HG03432 (cell line): ENCODE results near the gene IFT80.

Experiments used
- ATAC-seq: cut with Tn5 transposase; IDR thresholded peaks from one replicate; pipeline ENCODE4 v1.9.1; 2021; ENCODE audit warnings: mild to moderate bottlenecking, moderate library complexity; ENCODE audit not compliant: unreplicated experiment

Gene IFT80

GRCh38 chr3:160401291-160402095, 2.5 kb upstream of the IFT80 start:
- no peak for ATAC-seq

DNA sequence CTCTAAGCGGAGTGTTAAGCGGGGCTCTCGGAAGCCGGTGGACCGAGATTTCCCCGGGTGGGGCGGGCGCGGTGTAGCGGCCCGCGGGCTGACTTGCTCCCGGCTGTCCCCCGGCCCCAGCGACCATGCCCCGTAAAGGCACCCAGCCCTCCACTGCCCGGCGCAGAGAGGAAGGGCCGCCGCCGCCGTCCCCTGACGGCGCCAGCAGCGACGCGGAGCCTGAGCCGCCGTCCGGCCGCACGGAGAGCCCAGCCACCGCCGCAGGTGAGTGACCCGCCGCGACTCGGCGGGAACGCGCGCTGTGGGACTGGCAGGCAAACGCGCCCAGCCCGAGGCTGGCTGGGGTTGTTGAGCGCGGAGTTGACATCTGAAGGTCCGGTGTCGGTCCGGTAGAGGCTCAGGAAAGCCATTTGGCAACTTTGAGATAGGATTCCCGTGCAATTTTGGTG, 1.7 kb upstream of the IFT80 start:
- ATAC-seq = peak; percentile 15

DNA sequence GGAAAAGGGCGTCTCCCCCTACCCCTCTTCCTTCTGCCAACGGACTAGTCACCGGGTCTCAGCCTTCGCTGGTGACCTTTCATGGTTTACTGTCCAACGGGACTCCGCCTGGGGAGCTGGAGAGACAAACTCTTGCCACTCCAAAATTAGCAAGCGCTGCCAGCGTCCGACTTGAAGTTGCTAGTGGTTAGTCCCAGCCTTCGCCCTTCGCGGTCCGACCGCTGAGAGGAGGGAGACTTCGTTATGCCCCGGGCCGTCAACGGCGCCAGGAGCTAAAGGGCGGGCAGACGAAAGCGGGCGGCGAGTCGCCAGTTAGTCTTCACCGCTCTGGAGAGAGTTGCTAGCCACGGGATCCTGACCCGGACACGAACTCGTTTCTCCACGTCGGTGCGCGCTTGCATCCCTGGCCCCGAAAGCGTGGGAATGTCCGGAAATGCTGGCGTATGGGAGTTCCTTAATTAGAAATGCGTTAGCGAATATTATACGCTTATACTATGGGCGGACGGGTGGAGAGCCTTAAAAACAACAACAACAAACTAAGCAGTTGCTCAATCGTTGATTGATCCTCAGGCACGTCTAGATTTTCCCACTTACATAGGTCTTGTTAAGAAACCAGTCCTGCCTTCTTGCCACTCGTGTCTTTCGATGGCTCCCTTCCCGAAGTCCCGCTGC, 1.1 kb upstream of the IFT80 start:
- peak; percentile 15 for ATAC-seq

DNA sequence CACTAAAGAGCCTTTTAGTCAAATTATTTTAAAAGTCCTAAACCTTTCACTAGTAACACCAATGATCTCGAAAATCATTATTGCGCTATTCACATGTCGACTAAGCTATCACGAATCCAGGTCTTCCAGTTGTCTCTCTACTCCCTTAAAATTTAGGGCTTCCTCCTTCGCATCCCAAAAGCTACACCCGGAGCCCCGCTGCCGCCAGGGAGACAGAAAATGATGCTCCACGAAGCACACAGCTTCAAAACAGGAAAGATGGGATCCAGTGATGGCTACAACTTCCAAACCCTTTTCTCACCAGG, 253 bp downstream of the IFT80 start:
- peak; percentile 13 for ATAC-seq

DNA sequence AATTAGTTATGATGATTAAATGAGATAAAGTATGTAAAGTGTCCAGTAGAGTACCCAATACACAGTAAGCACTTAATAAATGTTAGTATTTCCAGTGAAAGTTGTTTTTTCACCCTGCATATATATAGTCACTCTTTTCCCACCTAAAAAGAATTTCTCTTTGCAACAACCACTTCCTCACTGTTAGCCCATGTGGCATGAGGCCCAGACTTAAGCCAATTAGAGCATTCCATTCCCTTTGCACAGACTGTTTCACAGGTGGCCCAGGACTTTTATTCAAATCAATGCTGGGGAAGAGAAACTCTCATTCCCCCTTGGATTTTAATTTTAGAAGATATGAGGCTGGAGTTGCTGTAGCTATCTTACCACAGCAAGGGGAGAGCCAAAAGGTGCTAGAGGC, 3.7 kb downstream of the IFT80 start:
- no peak for ATAC-seq

DNA sequence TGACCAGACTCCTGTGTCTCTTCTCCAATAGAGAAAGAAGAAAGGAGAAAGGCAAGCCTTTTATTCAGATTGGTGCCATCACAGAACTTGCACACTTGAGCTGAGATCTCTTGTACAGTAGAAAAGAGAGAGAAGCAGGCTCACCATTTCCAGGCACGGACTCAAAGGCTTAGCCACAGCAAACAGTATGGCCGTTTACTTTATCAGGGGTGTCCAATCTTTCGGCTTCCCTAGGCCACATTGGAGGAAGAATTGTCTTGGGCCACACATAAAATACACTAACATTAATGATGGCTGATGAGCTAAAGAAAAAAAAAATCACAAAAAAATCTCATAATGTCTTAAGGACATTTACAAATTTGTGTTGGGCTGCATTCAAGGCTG, 5.0 kb downstream of the IFT80 start:
- no peak for ATAC-seq

DNA sequence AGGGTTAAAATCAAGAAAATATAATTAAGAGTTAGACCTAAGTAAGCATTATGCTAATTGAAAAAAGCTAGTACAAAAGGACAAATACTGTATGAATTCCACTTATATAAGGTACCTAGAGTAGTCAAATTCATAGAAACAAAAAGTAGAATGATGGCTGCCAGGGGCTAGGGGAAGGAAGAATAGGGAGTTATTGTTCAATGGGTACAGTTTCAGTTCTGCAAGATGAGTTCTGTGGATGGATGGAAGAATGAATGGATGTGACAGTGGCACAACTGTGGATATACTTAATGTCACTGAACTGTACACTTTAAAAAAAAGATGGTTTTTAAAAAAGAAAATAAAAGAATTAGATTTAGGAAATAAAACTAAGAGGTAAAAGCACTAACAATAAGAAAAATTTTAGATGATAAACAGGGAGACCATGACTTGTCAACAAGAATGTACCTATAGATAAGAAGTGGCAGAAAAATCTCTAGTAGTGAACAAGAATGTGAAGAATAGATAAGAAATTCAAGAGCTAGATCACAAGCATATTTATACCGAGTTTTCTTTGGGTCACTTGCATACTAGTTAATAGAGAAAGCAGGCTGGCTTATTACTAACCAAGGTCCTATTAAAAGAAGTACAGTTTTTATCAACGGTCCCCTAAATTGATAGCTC, 5.5 kb downstream of the IFT80 start:
- no peak for ATAC-seq

- ATAC-seq = no peak
Observed at GRCh38 chr3:160392798-160393197, 6.2 kb downstream of the IFT80 start.

DNA sequence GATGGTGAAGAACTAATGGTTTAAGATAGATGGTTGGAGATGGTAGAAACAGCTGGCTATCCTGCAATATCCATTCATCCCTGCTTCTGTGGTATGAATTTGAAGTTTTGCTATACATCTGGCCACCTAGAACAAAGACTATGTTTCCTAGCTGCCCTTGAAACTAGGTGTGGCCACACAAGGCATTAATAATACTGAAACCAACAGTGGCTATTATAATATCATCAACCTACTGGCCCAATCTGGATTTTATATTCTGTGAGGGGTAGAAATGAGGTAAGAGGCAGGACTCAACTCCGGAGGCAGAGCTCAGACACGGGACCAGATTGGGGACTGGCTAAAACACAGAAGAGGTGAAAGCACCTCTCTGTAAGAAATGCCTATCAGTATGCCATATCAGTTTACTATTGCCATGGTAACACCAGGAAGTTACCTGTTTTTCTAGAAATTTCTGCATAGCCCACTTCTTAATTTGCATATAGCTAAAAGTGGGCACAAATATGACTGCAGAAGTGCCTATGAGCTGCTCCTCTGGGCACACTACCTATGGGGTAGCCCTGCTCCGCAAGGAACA, 8.4 kb downstream of the IFT80 start:
- no peak for ATAC-seq

GRCh38 chr3:160384639-160385318, 14.2 kb downstream of the IFT80 start:
- no peak for ATAC-seq

- no peak for ATAC-seq
Observed at GRCh38 chr3:160381470-160381869, 17.6 kb downstream of the IFT80 start.

- ATAC-seq = no peak
Observed at GRCh38 chr3:160379628-160380214, 19.3 kb downstream of the IFT80 start.

- no peak for ATAC-seq
Observed at GRCh38 chr3:160378331-160379109, 20.5 kb downstream of the IFT80 start.

DNA sequence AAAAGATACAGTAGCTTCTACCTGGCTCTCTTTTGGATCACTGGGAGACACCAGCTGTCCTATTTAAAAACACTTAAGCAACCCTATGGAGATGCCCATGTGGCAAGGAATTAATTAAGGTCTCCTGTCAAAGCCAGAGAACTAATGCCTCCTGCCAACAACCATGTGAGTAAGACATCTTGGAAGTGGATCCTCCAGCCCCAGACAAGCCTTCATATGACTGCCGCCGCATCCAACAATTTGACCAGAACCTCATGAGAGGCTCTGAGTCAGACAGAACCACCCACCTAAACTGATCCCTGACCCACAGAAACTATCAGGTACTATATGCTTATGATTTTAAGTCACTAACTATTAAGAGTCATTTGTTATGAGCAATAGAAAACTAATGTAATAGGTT, 22.3 kb downstream of the IFT80 start:
- ATAC-seq = no peak

DNA sequence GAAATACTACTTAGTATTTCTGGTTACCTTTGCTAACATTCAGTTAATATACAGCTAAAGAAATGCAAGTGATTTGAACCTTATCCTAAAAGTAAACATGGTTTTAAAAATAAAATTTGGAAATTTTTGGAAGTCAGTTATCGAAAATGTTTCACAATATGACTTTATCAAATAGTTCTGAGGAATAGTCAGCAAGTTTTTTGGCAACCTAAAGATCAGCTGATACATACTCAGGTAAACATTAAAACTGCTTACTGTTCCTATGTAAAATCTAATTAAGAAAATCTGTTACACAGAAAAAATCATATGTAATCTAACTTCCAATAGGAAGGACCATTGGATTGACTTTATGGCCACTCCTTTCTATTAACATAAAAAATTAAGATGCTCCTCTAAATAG, 24.1 kb downstream of the IFT80 start:
- ATAC-seq = no peak

DNA sequence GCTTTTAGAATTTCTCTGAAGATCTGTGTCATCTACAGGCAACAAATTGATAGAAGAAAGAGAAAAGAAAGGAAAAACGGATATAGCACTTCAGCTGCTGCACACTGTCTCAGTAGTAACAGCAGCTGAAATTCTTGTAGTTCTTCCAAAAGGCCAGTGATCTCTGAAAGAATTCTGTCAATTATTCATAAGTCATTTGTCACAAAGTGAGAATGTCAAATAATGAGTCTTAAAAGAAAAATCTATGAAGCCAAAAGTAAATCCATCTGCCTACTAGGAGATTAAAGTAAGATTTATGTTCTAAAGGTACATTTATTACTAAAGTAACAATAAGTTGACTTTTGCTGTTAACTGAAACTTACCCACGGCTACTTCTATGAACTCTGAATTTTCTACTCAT, 24.6 kb downstream of the IFT80 start:
- no peak for ATAC-seq

DNA sequence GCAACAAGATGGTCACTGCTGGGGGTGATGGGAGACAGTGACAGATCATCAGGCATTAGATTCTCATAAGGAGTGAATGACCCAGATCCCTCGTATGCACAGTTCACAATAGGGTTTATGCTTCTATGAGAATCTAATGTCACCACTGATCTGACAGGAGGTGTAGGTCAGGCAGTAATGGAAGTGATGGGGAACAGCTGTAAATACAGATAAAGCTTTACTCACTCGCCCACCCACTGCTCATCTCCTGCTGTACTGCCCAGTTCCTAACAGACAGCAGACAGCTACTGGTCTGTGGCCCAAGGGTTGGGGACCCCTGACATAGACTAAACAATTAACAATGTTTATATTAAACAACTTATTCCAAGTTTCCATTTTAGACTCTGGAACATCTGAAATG, 25.4 kb downstream of the IFT80 start:
- ATAC-seq = no peak

DNA sequence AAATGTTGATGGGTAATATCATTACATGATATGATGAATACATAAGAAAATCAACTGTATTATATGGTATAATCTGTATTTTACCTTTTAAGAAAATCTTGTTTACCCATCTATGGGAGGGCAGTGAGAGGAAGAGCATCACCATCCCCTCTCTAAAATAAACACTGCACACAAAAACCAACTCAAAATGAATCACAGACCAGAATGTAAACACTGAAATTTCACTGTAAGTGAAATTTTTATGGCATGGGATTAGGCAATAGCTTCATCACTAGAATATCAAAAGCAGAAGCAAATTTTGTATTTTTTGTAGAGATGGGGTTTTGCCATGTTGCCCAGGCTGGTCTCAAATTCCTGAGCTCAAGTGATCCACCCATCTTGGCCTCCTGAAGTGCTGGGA, 26.2 kb downstream of the IFT80 start:
- ATAC-seq = no peak

DNA sequence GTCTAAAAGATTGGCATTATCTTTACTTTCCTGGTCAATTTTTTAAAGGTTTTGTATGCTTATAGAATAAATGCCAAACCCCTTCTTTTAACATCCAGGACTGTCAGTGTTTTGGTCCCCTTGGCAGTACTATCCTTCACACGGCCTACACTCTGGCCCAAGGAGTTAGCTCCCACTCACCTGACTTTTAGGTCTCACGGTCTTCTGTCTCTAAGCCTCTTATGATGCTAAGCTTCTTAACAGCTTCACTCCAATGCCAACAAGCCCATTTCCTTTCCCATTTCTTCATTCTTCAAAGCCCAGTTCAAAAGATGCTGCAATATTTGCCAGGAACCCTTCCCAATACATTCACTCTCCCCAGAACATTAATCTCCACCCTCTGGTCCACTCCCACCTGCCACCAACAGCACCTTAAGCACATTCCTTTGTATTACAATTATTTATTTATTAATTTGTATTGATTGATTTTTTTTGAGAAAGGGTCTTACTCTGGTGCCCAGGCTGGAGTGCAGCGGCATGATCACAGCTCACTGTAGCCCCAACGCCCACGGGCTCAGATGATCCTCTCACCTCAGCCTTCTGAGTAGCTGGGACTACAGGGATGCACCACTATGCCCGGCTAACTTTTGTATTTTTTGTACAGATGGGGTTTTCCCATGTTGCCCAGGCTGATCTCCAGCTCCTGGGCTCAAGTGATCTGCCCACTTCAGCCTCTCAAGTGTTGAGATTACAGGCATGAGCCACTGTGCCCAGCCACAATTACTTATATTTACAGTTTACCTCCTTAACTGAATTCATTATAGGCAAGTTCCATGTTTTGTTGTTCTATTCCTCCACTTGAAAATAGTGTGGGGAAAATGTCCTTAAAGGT, 27.8 kb downstream of the IFT80 start:
- ATAC-seq = no peak
